ENCODE data around the gene FBXW5. TPM values are rescaled to one million over a fixed set of nuclear protein-coding genes. Genes with fewer than 3 reads are reported as not detected.

The FBXW5 gene
- total RNA-seq, result 100 to 1,000 TPM in 1 of 2 donors, 10 to 100 TPM in 1; 66.9 to 107 TPM

GRCh38 chr9:136944519-136945332 is at the start of gene FBXW5, which contains the start of gene C8G:
TSS of gene FBXW5 (minus strand) at chr9:136944738. CDS start at chr9:136944083, 655 bp downstream.
TSS of gene C8G (plus strand) at chr9:136945243. CDS start at chr9:136945321, 78 bp downstream.
- Mint-ChIP-seq H3K27ac (peak within 1 kb of the TSS; percentile 59 to 87), H3K9me3 (no peaks in the 10 kb centered on the region), H3K36me3 (peaks cover 0 to 11% of the 10 kb centered on the region in 2 donors)
- ATAC-seq (peak; percentile 77), DNase-seq (ENCODE audit: low spot score in 2 of 2) (peak; percentile 98 to 99)

DNA sequence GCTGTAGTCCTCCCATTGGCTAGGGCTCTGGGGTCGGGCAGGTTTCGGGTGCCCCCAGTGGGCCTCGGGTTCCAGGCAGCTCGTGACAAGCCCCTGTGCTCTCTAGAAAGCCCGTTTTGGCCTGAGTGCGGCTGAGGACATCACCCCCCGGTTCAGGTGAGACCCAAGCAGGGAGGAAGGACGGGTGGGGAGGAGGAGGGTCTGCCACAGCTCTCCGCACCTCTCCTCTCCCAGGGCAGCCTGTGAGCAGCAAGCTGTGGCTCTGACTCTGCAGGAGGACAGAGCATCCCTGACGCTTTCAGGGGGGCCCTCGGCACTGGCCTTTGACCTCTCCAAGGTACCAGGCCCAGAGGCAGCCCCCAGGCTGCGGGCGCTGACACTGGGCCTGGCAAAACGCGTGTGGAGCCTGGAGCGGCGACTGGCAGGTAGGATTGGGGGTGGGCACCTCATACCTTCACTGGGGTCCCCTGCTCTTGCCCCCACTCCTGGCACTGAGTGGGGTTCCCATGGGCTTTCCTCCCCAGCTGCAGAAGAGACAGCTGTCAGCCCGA is 48.4 kb upstream of the FBXW5 start:
- peak overlapping the region; percentile 68 to 71 for H3K27ac Mint-ChIP-seq
- ATAC-seq (no peak), DNase-seq (ENCODE audit: low spot score in 2 of 2) (no peak)
- H3K9me3 Mint-ChIP-seq, result no peaks in the 10 kb centered on the region
- H3K36me3 Mint-ChIP-seq, result no peaks in the 10 kb centered on the region

DNA sequence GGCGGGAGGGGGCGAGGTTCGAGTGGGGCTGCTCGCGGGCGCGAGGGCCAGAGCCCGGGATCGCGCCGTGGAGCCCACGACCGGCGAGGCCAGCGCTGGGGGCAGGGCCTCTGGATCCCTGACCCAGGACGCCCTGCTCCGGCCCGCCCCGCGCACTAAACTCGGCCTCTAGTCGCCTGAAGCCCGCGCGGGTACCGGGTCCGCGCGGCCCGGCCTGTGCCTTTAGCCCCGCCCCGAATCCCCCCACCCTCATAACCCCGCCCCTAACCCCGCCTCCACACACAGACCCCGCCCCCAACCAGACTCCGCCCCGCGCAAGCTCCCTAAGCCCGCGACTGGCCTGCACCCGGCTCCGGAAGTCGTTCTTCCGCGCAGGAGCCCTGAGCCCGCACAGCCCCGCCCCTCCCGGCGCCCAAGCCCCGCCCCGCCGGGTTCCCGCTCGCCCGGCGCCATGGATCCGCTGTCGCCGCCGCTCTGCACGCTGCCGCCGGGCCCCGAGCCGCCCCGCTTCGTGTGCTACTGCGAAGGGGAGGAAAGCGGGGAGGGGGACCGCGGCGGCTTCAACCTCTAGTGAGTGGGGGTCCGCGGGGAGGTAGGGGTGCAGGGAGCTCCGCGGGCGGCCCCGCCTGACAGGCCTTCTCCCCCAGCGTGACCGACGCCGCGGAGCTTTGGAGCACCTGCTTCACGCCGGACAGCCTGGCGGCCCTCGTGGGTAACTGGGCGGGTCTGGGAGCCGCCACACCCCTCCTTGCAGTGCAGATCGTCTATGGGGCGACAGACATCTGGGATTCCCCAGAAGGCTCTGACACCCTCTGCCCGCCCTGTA is 47.7 kb upstream of the FBXW5 start, which contains the start of gene PAXX:
Gene PAXX (plus strand): TSS at position 430 of the 826 bp plus-strand sequence. CDS start 22 bp downstream, at position 452.
- ATAC-seq (peak; percentile 91 to 95), DNase-seq (ENCODE audit: low spot score in 2 of 2) (peak; percentile 95 to 98)
- no peaks in the 10 kb centered on the region for H3K36me3 Mint-ChIP-seq
- H3K27ac Mint-ChIP-seq, result peak within 1 kb of the TSS; percentile 68 to 71
- no peaks in the 10 kb centered on the region for H3K9me3 Mint-ChIP-seq

- ATAC-seq, result no peak
- H3K36me3 Mint-ChIP-seq, result no peaks in the 10 kb centered on the region
- no peaks in the 10 kb centered on the region for H3K9me3 Mint-ChIP-seq
- peak overlapping the region in 1 of 2 donors; percentile 71 for H3K27ac Mint-ChIP-seq
- DNase-seq (ENCODE audit: low spot score in 2 of 2), result no peak
These were observed 45.8 kb upstream of the FBXW5 start for GRCh38 chr9:136990242-136990911.

GRCh38 chr9:136988872-136989271 is 44.3 kb upstream of the FBXW5 start:
- Mint-ChIP-seq H3K27ac (no peak overlapping the region), H3K36me3 (peaks cover 0 to 3% of the 10 kb centered on the region in 2 donors), H3K9me3 (no peaks in the 10 kb centered on the region)
- DNase-seq (ENCODE audit: low spot score in 2 of 2), result no peak
- no peak for ATAC-seq

GRCh38 chr9:136985853-136986252 is 41.3 kb upstream of the FBXW5 start:
- Mint-ChIP-seq H3K36me3 (peaks cover 0 to 6% of the 10 kb centered on the region in 2 donors), H3K27ac (no peak overlapping the region), H3K9me3 (no peaks in the 10 kb centered on the region)
- no peak for DNase-seq (ENCODE audit: low spot score in 2 of 2)
- no peak for ATAC-seq

DNA sequence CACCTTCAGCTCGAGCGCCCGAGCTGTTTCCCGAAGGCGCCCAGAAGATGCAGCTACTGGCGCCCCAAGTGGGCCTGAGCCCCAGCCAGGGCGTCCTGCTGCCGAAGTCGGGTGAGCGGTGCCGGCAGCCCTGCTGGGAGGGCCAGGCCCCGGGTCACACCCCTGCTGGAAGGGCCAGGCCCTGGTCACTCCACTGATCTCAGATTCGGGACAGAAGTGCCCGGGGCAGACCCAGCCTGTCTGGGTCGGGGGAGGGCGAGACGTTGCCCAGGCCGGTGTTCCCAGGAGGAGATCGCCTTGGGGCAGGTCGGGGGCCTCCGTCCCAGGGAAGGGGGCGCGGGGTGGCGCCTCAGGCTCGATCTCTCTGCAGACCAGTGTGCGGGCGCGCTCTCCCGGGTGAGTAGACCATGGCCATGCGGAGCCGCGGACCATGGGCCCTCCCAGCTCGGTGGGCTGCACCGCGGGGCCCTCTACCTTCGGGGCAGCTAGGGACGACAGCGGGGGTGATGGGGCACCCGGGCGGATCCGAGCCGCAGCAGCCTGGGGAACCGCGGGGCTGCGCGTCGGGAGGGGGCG is 40.6 kb upstream of the FBXW5 start:
- no peaks in the 10 kb centered on the region for H3K9me3 Mint-ChIP-seq
- DNase-seq (ENCODE audit: low spot score in 2 of 2), result no peak
- ATAC-seq, result no peak
- peaks cover 0 to 6% of the 10 kb centered on the region in 2 donors for H3K36me3 Mint-ChIP-seq
- H3K27ac Mint-ChIP-seq, result no peak overlapping the region

- H3K9me3 Mint-ChIP-seq, result no peaks in the 10 kb centered on the region
- no peak for ATAC-seq
- no peak for DNase-seq (ENCODE audit: low spot score in 2 of 2)
- no peak overlapping the region for H3K27ac Mint-ChIP-seq
- H3K36me3 Mint-ChIP-seq, result peaks cover 0 to 6% of the 10 kb centered on the region in 2 donors
These were observed 40.0 kb upstream of the FBXW5 start for GRCh38 chr9:136984464-136985026.

DNA sequence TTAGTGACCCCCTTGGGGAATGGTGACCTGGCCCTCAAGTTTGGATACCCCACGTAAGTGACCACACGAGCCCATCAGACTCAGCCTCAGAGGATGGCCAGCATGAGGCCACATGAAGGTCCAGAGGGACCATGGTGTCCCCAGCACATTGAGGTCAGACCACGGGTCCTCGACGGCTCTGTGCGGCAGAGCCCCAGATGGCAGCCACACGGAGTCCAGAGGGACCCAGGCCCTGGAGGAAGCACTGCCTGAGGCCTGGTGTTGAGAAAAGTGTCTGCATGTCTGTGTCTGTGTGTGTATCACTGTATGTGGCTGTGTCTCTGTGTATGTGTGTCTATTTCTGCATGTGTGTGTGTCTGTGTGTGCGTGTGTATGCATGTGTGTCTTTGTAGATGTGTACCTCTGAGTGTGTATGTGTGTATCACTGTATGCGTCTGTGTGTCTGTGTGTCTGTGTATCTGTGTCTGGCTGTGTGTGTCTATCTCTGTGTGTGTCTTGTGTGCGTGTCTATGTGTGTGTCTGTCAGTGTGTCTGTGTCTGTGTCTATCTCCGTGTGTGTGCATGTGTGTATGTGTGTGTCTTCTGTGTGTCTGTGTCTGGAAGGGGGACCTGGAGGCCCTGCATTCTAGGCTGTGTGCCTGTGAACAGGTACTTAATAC is 39.2 kb upstream of the FBXW5 start:
- Mint-ChIP-seq H3K27ac (no peak overlapping the region), H3K9me3 (no peaks in the 10 kb centered on the region), H3K36me3 (peaks cover 0 to 6% of the 10 kb centered on the region in 2 donors)
- DNase-seq (ENCODE audit: low spot score in 2 of 2) (no peak), ATAC-seq (no peak)

DNA sequence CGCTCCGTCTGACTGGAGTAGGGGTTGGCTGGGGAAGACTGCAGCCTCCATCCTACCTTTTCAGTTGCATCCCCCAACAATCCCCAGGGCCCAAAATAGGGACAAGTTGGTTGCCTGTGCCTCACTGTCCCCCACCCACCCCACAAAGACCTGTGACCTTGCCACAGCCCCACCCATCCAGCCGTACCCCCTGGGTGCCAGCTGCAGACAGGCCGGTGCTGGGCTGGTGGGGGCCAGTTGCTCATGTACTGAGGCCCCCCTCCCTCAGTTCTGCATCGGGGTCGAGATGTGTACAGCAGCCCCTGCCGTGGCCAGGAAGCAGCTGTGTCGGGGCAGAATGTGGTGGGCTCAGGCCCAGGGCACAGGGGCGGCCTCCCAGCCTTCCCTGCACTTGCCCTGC is 38.6 kb upstream of the FBXW5 start:
- ATAC-seq, result no peak
- no peaks in the 10 kb centered on the region for H3K9me3 Mint-ChIP-seq
- DNase-seq (ENCODE audit: low spot score in 2 of 2), result no peak
- H3K36me3 Mint-ChIP-seq, result peaks cover 0 to 6% of the 10 kb centered on the region in 2 donors
- no peak overlapping the region for H3K27ac Mint-ChIP-seq

GRCh38 chr9:136982232-136983051 is 37.9 kb upstream of the FBXW5 start, which contains the start of gene LCNL1:
TSS of gene LCNL1 (plus strand) at chr9:136982993. CDS start at chr9:136983587, 594 bp downstream.
- ATAC-seq, result no peak
- Mint-ChIP-seq H3K36me3 (peaks cover 0 to 6% of the 10 kb centered on the region in 2 donors), H3K9me3 (no peaks in the 10 kb centered on the region), H3K27ac (no peak within 1 kb of the TSS)
- DNase-seq (ENCODE audit: low spot score in 2 of 2), result no peak

GRCh38 chr9:136981588-136982231 is 37.2 kb upstream of the FBXW5 start:
- DNase-seq (ENCODE audit: low spot score in 2 of 2), result no peak
- Mint-ChIP-seq H3K9me3 (no peaks in the 10 kb centered on the region), H3K27ac (no peak overlapping the region), H3K36me3 (peaks cover 0 to 6% of the 10 kb centered on the region in 2 donors)
- ATAC-seq, result no peak

DNA sequence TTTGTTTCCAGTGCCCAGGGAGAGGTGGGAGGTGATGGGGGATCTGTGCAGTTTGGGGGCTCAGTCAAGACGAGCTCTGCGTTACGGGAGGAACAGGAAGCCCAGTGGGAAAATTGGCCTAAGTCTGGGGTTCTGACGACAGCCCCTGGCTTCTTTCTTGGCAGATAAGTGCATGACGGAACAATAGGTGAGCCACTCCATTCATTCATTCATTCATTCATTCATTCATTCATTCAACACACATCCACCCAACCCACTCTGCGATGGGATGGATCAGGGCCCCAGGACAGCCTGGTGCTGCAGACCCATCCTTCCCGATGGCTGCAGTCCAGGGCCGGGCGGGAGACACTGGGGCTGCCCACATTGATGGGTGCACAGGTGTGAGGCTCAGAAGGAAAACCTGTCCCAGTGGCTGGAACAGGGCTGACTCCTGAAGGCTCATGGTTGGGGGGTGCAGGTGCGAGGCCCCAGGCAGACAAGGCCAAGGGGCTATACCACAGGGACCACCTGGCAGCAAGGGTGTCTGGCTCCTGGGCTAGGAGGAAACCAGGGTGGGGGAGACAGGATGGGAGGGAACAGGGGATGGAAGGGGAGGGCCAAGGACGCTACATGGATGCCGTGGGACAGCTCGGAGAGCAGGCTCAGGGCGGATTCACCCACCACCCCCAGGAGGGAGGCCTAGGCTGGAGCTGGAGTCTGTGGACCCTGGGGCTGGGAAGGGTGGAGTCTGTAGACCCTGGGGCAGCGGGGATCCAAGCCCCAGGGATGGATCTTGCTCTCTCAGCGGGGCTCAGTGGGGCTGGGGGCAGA is 36.3 kb upstream of the FBXW5 start:
- Mint-ChIP-seq H3K9me3 (no peaks in the 10 kb centered on the region), H3K36me3 (peaks cover 0 to 6% of the 10 kb centered on the region in 2 donors), H3K27ac (no peak overlapping the region)
- no peak for ATAC-seq
- no peak for DNase-seq (ENCODE audit: low spot score in 2 of 2)

Measured in activated naive CD4-positive, alpha-beta T cell treated with anti-CD3 and anti-CD28 coated beads, Interleukin-2, amount 50 U/mL, for 72 hours (primary cell).